Adrenal gland (tissue), 12 donors: ENCODE data around the gene CRY1. TPM values are rescaled to one million over a fixed set of nuclear protein-coding genes. Genes with fewer than 3 reads are reported as not detected.

Source experiments
- DNase-seq, 7 donors: peaks; one replicate each; pipeline ENCODE4 v3.0.0-alpha.2; 2019 to 2020
- H3K27ac ChIP-seq, 5 donors: fragments of 200-600 bp; sonication (generic) in 4 of 5; 1 replicate in 3 of 5; 2 replicates in 2 of 5; pipeline versions ENCODE4 v1.5.1 to v1.8.0; 2016 to 2020; ENCODE audit warnings: mild to moderate bottlenecking in 1 of 5
- H3K27me3 ChIP-seq: fragments of 200-600 bp; 2 replicates; pipeline ENCODE4 v1.8.0; 2021
- H3K36me3 ChIP-seq, 2 donors: fragments of 200-600 bp; replicated peaks in 1 of 2; 1 replicate in 1 of 2; 2 replicates in 1 of 2; pipeline versions ENCODE4 v1.5.1 to v1.8.0; 2018 to 2022
- H3K4me1 ChIP-seq, 2 donors: fragments of 200-600 bp; replicated peaks in 1 of 2; 1 replicate in 1 of 2; 2 replicates in 1 of 2; pipeline versions ENCODE4 v1.5.1 to v1.8.0; 2018 to 2021
- H3K4me3 ChIP-seq, 4 donors: fragments of 200-600 bp; sonication (generic) in 3 of 4; one replicate each; pipeline ENCODE4 v1.5.1; 2016 to 2018
- H3K9me3 ChIP-seq, 3 donors: fragments of 200-600 bp; sonication (generic) in 1 of 3; replicated peaks in 1 of 3; 1 replicate in 2 of 3; 2 replicates in 1 of 3; pipeline versions ENCODE4 v1.5.1 to v1.8.0; 2016 to 2021
- POLR2A ChIP-seq, 2 donors: fragments of 450-650 bp; IDR thresholded peaks; one replicate each; pipeline ENCODE4 v1.6.1; 2017; ENCODE audit warnings: antibody characterized with exemption in 2 of 2, mild to moderate bottlenecking in 2 of 2, moderate library complexity in 1 of 2
- WGBS, 4 donors: extraction: QIAGEN DNeasy Blood & Tissue Kit in 2 of 4; methylation state at CpG; one replicate each; pipeline versions ENCODE4 v1.1.5 to v1.1.7; 2013 to 2017; 5-methylcytosine and 5-hydroxymethylcytosine counted together
- intact Hi-C, 2 donors: fragments of 100-400 bp; cut with DNase I; formaldehyde crosslinking; loops; one replicate each; pipeline versions ENCODE4 v1.14.1 to v1.15.0; 2022 to 2023
- polyA plus RNA-seq, 3 donors: library from polyadenylated mRNA; stranded (reverse); fragments of 200-250 nt in 2 of 3; fragments of 350-450 nt in 1 of 3; fragmentation: Illumina TruSeq in 1 of 3; extraction: RNeasy Lipid Tissue Mini Kit (QIAGEN cat#74804) in 1 of 3; gene quantifications; one replicate each; pipeline ENCODE4 v1.2.3, GENCODE V29; 2013 to 2014
- total RNA-seq, 9 donors: library from RNA; depleted of rRNA in 4 of 9; stranded (reverse); fragments of >200 nt in 4 of 9; fragments of 120-200 nt in 1 of 9; fragmentation: NEBNext Ultra II Directional in 1 of 9; extraction: Animal tissue kit (Norgen Biotek cat#: 25700) in 1 of 9; gene quantifications; one replicate each; pipeline versions ENCODE4 v1.1.0 to v1.2.4, GENCODE V29; 2013 to 2023
- TF ChIP-seq, protein P1 (sequence below), 6 experiments: fragments of 450-650 bp in 4 of 6; fragments of 200-600 bp in 2 of 6; sonication (generic) in 1 of 6; IDR thresholded peaks; 1 replicate in 5 of 6; 2 replicates in 1 of 6; pipeline versions ENCODE4 v1.5.1 to v1.8.0; 2016 to 2021; ENCODE audit warnings: antibody characterized with exemption in 6 of 6, mild to moderate bottlenecking in 2 of 6, moderate library complexity in 1 of 6
- donor health status: healthy with polysubstance abuse.
- donor health status: Bipolar disorder and iron deficiency.
- donor health status: DM: yes; HTN: yes; CAD: no.
- donor health status: DM: no; HTN: no; CAD: no.
- donor health status: DM: no; HTN: no; CAD: no.
- donor health status: DM: yes; HTN: yes; CAD: no.

CRY1 gene
- total and polyA plus RNA-seq, 12 donors = 4.7 to 51.5 (median 11.6) TPM

DNA sequence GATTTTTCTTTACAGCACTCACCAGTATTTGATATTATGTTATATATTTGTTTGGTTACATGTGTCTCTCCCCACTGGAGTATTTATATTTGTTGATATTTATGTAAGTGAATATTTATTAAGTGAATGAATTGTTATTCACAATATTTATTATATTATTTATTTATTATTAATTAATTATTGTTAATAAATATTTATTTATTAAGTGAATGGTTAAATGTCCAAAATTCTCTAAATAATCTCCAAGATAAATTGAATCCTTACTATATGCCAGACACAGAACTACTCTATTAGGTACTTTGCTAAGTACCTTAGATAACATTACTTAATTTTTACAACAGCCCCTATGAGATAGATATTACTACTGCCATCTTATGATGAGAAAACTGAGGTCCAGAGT, 10.2 kb upstream of the CRY1 start:
- H3K9me3 ChIP-seq = no peaks in the 10 kb centered on the region
- no peaks in the 10 kb centered on the region for H3K36me3 ChIP-seq
- no peaks in the 10 kb centered on the region for H3K27me3 ChIP-seq
- no peak for TF ChIP-seq POLR2A (IDR thresholded peaks at IDR 0.05)
- TF ChIP-seq, protein P1, sequence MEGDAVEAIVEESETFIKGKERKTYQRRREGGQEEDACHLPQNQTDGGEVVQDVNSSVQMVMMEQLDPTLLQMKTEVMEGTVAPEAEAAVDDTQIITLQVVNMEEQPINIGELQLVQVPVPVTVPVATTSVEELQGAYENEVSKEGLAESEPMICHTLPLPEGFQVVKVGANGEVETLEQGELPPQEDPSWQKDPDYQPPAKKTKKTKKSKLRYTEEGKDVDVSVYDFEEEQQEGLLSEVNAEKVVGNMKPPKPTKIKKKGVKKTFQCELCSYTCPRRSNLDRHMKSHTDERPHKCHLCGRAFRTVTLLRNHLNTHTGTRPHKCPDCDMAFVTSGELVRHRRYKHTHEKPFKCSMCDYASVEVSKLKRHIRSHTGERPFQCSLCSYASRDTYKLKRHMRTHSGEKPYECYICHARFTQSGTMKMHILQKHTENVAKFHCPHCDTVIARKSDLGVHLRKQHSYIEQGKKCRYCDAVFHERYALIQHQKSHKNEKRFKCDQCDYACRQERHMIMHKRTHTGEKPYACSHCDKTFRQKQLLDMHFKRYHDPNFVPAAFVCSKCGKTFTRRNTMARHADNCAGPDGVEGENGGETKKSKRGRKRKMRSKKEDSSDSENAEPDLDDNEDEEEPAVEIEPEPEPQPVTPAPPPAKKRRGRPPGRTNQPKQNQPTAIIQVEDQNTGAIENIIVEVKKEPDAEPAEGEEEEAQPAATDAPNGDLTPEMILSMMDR (IDR thresholded peaks at IDR 0.05) = no peak
- no peak for DNase-seq
- intact Hi-C loops = no loop called here
- peaks cover 0 to 8% of the 10 kb centered on the region in 2 donors for H3K4me1 ChIP-seq
- no peak overlapping the region for H3K27ac ChIP-seq
- no peak overlapping the region for H3K4me3 ChIP-seq

DNA sequence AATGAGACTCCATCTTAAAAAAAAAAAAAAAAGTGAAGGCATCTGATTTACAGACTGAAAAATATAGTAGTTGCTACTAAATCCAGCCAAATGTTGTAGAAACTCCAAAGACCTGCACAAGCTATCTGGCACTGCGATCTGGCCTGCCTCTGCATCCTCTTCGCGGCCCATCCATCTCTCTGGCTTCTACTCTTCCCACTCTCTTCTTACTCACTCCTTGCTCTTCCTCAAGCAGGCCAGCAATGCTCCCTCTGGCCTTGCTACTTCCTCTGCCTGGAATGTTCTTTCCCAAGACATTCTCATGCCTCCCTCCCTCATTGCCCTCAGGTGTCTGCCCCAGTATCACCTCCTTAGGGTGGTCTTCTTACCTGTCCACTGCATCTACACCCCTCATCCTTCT, 9.7 kb upstream of the CRY1 start:
- DNase-seq = no peak
- 92 to 95% (median 94%) methylated on average over 3 of the region's 3 CpGs for WGBS, 4 donors
- H3K4me3 ChIP-seq = no peak overlapping the region
- no peaks in the 10 kb centered on the region for H3K27me3 ChIP-seq
- no peaks in the 10 kb centered on the region for H3K36me3 ChIP-seq
- H3K9me3 ChIP-seq = no peaks in the 10 kb centered on the region
- intact Hi-C loops = no loop called here
- H3K4me1 ChIP-seq = peaks cover 0 to 8% of the 10 kb centered on the region in 2 donors
- H3K27ac ChIP-seq = no peak overlapping the region
- no peak for TF ChIP-seq POLR2A (IDR thresholded peaks at IDR 0.05)
- TF ChIP-seq, protein P1 (IDR thresholded peaks at IDR 0.05) = no peak

DNA sequence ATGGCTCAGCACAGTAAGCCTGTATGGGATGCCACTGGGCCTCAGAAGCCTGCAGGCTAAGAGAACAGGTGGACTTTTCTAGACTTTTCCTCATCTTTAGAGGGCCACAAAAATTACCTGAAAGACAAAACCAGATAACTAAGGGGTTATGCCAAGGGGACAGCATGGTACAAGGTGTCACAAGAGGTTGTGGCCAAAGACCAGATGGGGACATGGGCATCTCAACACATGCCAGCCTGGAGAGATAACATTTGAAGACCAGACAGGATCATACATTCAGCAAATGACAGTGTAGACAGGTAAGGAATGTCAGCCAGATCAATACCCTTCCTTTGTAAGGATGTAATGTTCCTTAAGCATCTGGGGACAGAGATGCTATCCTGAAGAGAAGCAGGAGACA, 8.9 kb upstream of the CRY1 start:
- intact Hi-C loops = no loop called here

DNA sequence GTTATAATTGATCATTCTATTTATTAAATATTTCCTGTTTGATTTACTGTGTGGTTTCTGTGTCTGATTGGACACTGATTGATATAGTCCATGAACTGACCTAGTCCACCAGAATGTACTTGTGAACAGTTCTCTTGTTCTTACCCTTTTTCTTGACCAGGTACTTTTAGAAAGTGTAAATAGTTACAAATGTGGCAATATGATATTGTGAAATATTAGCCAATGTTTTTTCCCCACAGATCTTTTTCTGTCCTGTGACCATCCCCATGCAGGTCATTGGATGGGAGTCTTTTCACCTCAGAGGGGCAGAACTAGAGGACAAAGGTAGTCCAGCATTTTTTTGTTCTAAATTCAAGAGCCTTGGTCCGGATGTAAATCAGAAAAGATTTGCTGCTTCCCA, 8.3 kb upstream of the CRY1 start:
- no peak for DNase-seq
- Histone ChIP-seq H3K4me1 (peaks cover 0 to 8% of the 10 kb centered on the region in 2 donors), H3K27me3 (no peaks in the 10 kb centered on the region), H3K36me3 (no peaks in the 10 kb centered on the region), H3K27ac (no peak overlapping the region), H3K9me3 (no peaks in the 10 kb centered on the region), H3K4me3 (no peak overlapping the region)
- intact Hi-C loops = no loop called here
- TF ChIP-seq, protein P1 (IDR thresholded peaks at IDR 0.05) = no peak
- no peak for TF ChIP-seq POLR2A (IDR thresholded peaks at IDR 0.05)
- 76 to 85% (median 81%) methylated on average over 1 of the region's 1 CpG for whole genome bisulfite sequencing, 4 donors

More for the DNA sequence above, 8.9 kb upstream of the CRY1 start:
- Histone ChIP-seq H3K36me3 (no peaks in the 10 kb centered on the region), H3K27ac (no peak overlapping the region), H3K27me3 (no peaks in the 10 kb centered on the region), H3K4me1 (peaks cover 0 to 8% of the 10 kb centered on the region in 2 donors), H3K9me3 (no peaks in the 10 kb centered on the region), H3K4me3 (no peak overlapping the region)
- no peak for TF ChIP-seq POLR2A (IDR thresholded peaks at IDR 0.05)
- TF ChIP-seq, protein P1 (IDR thresholded peaks at IDR 0.05) = no peak
- DNase-seq = no peak
